ENCODE measurements around the gene NXNL1. TPM values are rescaled to one million over a fixed set of nuclear protein-coding genes. Genes with fewer than 3 reads are reported as not detected.
A peak's percentile ranks its signal among the peaks of the same experiment; 100 is the strongest.

NXNL1 gene
- total RNA-seq, 3 donors from 2014 or later (not counting 1 experiment from before 2014, with no cell fraction given) = not detected

DNA sequence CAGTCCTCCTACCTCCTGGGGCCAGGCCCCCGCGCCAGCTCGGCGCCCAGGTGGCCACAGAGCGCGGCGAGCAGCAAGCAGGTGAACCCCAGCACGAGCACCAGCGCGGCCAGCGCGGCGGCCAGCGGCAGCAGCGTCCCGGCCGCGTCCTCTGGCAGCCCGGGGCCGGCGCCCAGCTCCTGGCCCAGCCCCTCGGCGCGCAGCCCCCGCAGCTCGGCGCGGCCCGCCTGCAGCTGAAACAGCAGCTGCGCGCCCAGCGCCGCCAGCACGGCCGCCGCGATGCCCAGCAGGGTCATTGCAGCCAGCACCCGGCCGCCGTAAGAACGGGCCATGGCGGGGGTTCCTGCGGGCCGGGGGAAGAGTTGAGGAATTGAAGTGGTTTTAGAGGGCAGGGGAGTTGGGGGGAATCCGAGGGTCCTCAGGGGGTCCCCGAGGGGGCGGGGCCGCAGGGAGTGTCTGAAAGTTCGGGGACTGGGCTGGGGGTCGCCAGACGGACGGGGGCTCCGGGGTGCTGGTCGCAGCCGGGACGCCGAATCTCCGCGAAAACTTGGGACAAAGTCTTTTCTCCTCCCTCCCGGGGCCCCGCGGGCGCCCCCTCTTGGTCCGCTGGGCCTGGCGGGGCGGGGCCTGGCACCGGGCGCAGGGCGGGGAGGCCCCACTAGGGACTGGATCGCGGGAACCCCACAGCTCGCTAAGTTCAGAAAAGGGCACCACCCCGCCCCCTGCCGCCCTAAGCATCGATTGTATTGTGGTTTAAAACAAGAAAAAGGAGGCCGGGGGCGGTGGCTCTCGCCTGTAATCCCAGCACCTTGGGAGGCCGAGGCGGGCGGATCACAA, 12.4 kb downstream of the NXNL1 start, which contains the start of gene TMEM221:
TMEM221 (minus strand) TSS at position 538 of the 837 bp plus-strand sequence; CDS start at position 332, 206 bp downstream.
- Histone ChIP-seq H3K27ac (ENCODE audit: low read length) (no peak within 1 kb of the TSS), H3K4me3 (ENCODE audit: low read length) (no peak within 1 kb of the TSS), H3K9me3 (ENCODE audit: control insufficient read depth, insufficient read depth, low read length) (no peaks in the 10 kb centered on the region), H3K36me3 (ENCODE audit: control insufficient read depth, insufficient read depth, low read length) (no peaks in the 10 kb centered on the region), H3K4me1 (ENCODE audit: control insufficient read depth, insufficient read depth, low read length) (peaks cover 6% of the 10 kb centered on the region), H3K27me3 (ENCODE audit: control insufficient read depth, insufficient read depth, low read length) (peaks cover 15% of the 10 kb centered on the region)
- Mint-ChIP-seq H3K9me3 (no peaks in the 10 kb centered on the region), H3K4me1 (no peaks in the 10 kb centered on the region), H3K27me3 (ENCODE audit: low read depth in 2 of 2) (peaks cover 8 to 20% of the 10 kb centered on the region in 2 donors), H3K27ac (no peak within 1 kb of the TSS), H3K36me3 (no peaks in the 10 kb centered on the region), H3K4me3 (no peak within 1 kb of the TSS)
- TF ChIP-seq, protein P1, sequence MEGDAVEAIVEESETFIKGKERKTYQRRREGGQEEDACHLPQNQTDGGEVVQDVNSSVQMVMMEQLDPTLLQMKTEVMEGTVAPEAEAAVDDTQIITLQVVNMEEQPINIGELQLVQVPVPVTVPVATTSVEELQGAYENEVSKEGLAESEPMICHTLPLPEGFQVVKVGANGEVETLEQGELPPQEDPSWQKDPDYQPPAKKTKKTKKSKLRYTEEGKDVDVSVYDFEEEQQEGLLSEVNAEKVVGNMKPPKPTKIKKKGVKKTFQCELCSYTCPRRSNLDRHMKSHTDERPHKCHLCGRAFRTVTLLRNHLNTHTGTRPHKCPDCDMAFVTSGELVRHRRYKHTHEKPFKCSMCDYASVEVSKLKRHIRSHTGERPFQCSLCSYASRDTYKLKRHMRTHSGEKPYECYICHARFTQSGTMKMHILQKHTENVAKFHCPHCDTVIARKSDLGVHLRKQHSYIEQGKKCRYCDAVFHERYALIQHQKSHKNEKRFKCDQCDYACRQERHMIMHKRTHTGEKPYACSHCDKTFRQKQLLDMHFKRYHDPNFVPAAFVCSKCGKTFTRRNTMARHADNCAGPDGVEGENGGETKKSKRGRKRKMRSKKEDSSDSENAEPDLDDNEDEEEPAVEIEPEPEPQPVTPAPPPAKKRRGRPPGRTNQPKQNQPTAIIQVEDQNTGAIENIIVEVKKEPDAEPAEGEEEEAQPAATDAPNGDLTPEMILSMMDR (IDR thresholded peaks at IDR 0.05) = peak; percentile 58
- 2% methylated on average over 81 of the region's 81 CpGs for WGBS (ENCODE audit: insufficient coverage)
- ATAC-seq = peak; percentile 65 to 89 (median 89)
- intact Hi-C loops (cut with micrococcal nuclease) = no loop called here
- DNase-seq = peak; percentile 43 to 77

DNA sequence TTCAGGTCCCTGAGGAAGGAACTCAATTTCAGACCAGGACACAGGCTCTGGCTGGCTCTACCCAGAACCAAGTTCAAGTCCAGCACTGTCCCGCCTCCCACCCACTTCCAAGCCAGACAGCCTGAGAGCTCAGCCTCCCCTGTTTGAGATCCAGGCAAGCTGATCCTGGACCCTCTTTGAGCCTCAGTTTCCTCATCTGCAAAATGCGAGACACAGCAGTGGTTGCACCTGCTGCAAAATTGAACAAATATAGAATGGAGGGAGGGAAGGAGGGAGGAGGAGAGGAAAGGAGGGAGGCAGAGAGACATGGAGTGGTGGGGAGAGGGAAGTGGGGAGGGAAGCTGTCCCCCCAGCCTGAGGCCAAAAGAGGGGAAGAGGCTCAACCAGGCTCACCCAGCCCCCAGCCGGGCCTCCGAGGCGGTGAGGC, 13.0 kb downstream of the NXNL1 start:
- no peak overlapping the region for H3K27ac Mint-ChIP-seq
- 34% methylated on average over 5 of the region's 5 CpGs for WGBS (ENCODE audit: insufficient coverage)
- H3K27me3 Mint-ChIP-seq (ENCODE audit: low read depth in 2 of 2) = peaks cover 8 to 19% of the 10 kb centered on the region in 2 donors
- no peaks in the 10 kb centered on the region for H3K4me1 Mint-ChIP-seq
- TF ChIP-seq, protein P1 (IDR thresholded peaks at IDR 0.05) = no peak
- no peak for ATAC-seq
- H3K36me3 Mint-ChIP-seq = no peaks in the 10 kb centered on the region
- no peaks in the 10 kb centered on the region for H3K9me3 Mint-ChIP-seq
- DNase-seq = no peak
- Histone ChIP-seq H3K27ac (ENCODE audit: low read length) (no peak overlapping the region), H3K27me3 (ENCODE audit: control insufficient read depth, insufficient read depth, low read length) (peaks cover 15% of the 10 kb centered on the region), H3K36me3 (ENCODE audit: control insufficient read depth, insufficient read depth, low read length) (no peaks in the 10 kb centered on the region), H3K4me1 (ENCODE audit: control insufficient read depth, insufficient read depth, low read length) (peaks cover 4% of the 10 kb centered on the region), H3K9me3 (ENCODE audit: control insufficient read depth, insufficient read depth, low read length) (no peaks in the 10 kb centered on the region), H3K4me3 (ENCODE audit: low read length) (no peak overlapping the region)
- no peak overlapping the region for H3K4me3 Mint-ChIP-seq
- intact Hi-C loops (cut with micrococcal nuclease) = no loop called here

DNA sequence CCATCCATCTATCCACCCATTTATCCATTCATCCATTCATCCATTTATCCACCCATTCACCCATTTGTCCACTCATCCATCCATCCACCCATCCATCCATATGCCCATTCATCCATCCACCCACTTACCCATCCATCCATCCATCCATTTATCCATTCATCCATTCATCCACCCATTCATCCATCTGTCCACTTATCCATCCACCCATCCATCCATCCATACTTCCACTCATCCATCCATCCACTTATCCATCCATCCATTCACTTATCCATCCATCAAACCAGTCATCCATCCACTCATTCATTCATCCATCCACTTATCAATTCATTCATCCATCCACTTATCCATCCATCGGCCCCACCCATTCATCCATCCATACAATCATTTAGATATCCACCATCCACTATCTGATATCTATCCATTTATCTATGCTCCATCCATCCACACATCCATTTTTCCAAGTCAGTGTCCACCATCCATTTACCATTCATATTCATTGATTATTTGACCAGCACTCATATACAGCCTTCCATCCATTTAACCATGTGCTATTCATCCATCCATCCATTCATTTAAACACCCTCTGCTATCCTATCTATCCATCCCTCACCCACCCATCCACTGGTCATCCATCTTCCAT, 15.1 kb downstream of the NXNL1 start:
- Mint-ChIP-seq H3K36me3 (no peaks in the 10 kb centered on the region), H3K4me3 (no peak overlapping the region), H3K27ac (no peak overlapping the region), H3K27me3 (ENCODE audit: low read depth in 2 of 2) (peaks cover 8 to 16% of the 10 kb centered on the region in 2 donors), H3K4me1 (no peaks in the 10 kb centered on the region), H3K9me3 (no peaks in the 10 kb centered on the region)
- Histone ChIP-seq H3K36me3 (ENCODE audit: control insufficient read depth, insufficient read depth, low read length) (no peaks in the 10 kb centered on the region), H3K27me3 (ENCODE audit: control insufficient read depth, insufficient read depth, low read length) (peaks cover 12% of the 10 kb centered on the region), H3K9me3 (ENCODE audit: control insufficient read depth, insufficient read depth, low read length) (peaks cover 3% of the 10 kb centered on the region), H3K27ac (ENCODE audit: low read length) (no peak overlapping the region), H3K4me1 (ENCODE audit: control insufficient read depth, insufficient read depth, low read length) (peaks cover 4% of the 10 kb centered on the region), H3K4me3 (ENCODE audit: low read length) (no peak overlapping the region)
- 95% methylated on average over 1 of the region's 1 CpG for WGBS (ENCODE audit: insufficient coverage)
- no peak for ATAC-seq
- TF ChIP-seq, protein P1 (IDR thresholded peaks at IDR 0.05) = no peak
- no peak for DNase-seq
- intact Hi-C loops (cut with micrococcal nuclease) = no loop called here

All from natural killer cell (primary cell).